GM13976 (cell line): ENCODE measurements around the gene DMBX1.

Source experiments
- DNase-seq: peaks from one replicate; pipeline ENCODE4 v3.0.0; 2012; ENCODE audit warnings: low spot score
- CTCF ChIP-seq: IDR thresholded peaks from 2 replicates; pipeline ENCODE4 v1.5.1; 2012; ENCODE audit warnings: borderline replicate concordance, mild to moderate bottlenecking; ENCODE audit not compliant: insufficient read depth; ENCODE audit errors: extremely low read depth, missing control alignments, control extremely low read depth
- in situ Hi-C: fragments of 300-500 bp; cut with MboI; formaldehyde crosslinking; loops from one replicate; pipeline ENCODE4 v1.12.0; 2022; ENCODE audit warnings: low sequenced_read_pairs, mixed read lengths, inconsistent platforms; ENCODE audit not compliant: unreplicated experiment

Gene DMBX1

GRCh38 chr1:46536527-46536926 is 46.9 kb downstream of the DMBX1 start:
- no peak for TF ChIP-seq CTCF
- in situ Hi-C loops: no loop called here
- no peak for DNase-seq

DNA sequence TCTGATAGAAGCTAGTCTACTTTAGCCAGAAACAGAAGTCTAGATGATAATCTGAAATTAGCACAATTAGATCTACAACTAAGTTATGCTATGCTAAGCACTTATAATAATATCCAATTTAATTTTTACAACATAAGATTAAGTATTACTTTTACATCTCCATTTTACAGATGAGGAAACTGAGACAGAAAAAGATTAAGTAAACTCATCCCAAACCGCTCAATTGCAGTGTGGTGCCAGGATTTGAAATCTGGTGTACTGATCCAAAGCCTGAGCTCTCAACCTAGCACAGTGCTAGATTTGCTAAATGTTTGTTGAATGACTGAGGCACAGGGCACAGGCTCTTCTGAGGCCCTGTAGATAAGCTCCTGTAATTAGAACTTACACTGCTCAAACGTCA is 48.0 kb downstream of the DMBX1 start:
- in situ Hi-C loops: no loop called here
- no peak for DNase-seq
- no peak for TF ChIP-seq CTCF

DNA sequence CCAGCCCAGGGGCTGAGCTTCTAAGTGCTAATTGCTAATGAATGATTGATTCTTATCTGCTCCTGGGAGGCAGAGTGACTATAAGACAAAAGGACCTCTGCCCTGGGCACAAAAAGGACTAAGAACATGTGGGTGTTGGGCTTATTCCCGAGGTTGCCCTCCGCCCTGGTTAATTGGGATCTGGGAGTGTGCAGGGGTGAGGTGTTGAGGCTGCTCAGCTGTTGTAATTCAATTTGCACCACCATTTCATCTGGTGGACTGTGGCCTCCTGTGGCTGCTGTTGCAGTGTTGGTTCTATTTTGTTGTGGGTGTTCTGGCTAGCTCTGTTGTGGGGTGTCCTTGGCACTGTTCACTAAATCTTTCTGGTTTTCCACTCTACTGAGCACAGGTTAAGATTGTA is 48.5 kb downstream of the DMBX1 start:
- in situ Hi-C loops: no loop called here
- TF ChIP-seq CTCF: no peak

More for the DNA sequence above, 48.5 kb downstream of the DMBX1 start:
- no peak for DNase-seq
